Activated CD4-positive, alpha-beta T cell treated with anti-CD3 and anti-CD28 coated beads, Interleukin-2, amount 50 U/mL, for 1 hour (primary cell): Measurements from ENCODE around the gene KIF14.
A peak's percentile ranks its signal among the peaks of the same experiment; 100 is the strongest.
"Not testable (repeated sequence)": the region's sequence is repeated elsewhere in the genome, so short reads cannot be mapped to it uniquely, and the experiment has no call there.

ENCODE experiments used
- DNase-seq: peaks from one replicate; pipeline ENCODE4 v3.0.0-alpha.2; 2020

The KIF14 gene

GRCh38 chr1:200630515-200630899 lies 10.0 kb upstream of the KIF14 start:
- DNase-seq = not testable (repeated sequence)

- no peak for DNase-seq
Measured at GRCh38 chr1:200629876-200630514, 9.4 kb upstream of the KIF14 start.

- peak; percentile 2 for DNase-seq
Measured at GRCh38 chr1:200628223-200628881, 7.8 kb upstream of the KIF14 start.

GRCh38 chr1:200627575-200628222 lies 7.1 kb upstream of the KIF14 start:
- DNase-seq = no peak

- no peak for DNase-seq
Measured at GRCh38 chr1:200626853-200627534, 6.4 kb upstream of the KIF14 start.

- DNase-seq = no peak
Measured at GRCh38 chr1:200625381-200625824, 4.9 kb upstream of the KIF14 start.

- DNase-seq = no peak
Measured at GRCh38 chr1:200624679-200625335, 4.3 kb upstream of the KIF14 start.

- no peak for DNase-seq
Measured at GRCh38 chr1:200619894-200620272, 668 bp downstream of the KIF14 start.

- DNase-seq = no peak
Measured at GRCh38 chr1:200610846-200611245, 9.7 kb downstream of the KIF14 start.

GRCh38 chr1:200602632-200603031 lies 17.9 kb downstream of the KIF14 start:
- DNase-seq = no peak

GRCh38 chr1:200590001-200590400 lies 30.6 kb downstream of the KIF14 start:
- no peak for DNase-seq

- DNase-seq = no peak
Measured at GRCh38 chr1:200588698-200589097, 31.9 kb downstream of the KIF14 start.

- DNase-seq = no peak
Measured at GRCh38 chr1:200564319-200564718, 56.2 kb downstream of the KIF14 start.

GRCh38 chr1:200561856-200562214 lies 58.7 kb downstream of the KIF14 start:
- DNase-seq = no peak

GRCh38 chr1:200558866-200559459 lies 61.6 kb downstream of the KIF14 start:
- no peak for DNase-seq

GRCh38 chr1:200556002-200556401 lies 64.5 kb downstream of the KIF14 start:
- no peak for DNase-seq

- DNase-seq = not testable (repeated sequence)
Measured at GRCh38 chr1:200552737-200553136, 67.8 kb downstream of the KIF14 start.

- DNase-seq = no peak
Measured at GRCh38 chr1:200550367-200550766, 70.2 kb downstream of the KIF14 start.

GRCh38 chr1:200547386-200547785 lies 73.2 kb downstream of the KIF14 start:
- DNase-seq = no peak

GRCh38 chr1:200546577-200546976 lies 74.0 kb downstream of the KIF14 start:
- no peak for DNase-seq

GRCh38 chr1:200542162-200542561 lies 78.4 kb downstream of the KIF14 start:
- DNase-seq = no peak

- DNase-seq = no peak
Measured at GRCh38 chr1:200540281-200540680, 80.3 kb downstream of the KIF14 start.

- no peak for DNase-seq
Measured at GRCh38 chr1:200538179-200538578, 82.4 kb downstream of the KIF14 start.
